Measurements from ENCODE around the gene TULP1. TPM values are rescaled to one million over a fixed set of nuclear protein-coding genes. Genes with fewer than 3 reads are reported as not detected.

The TULP1 gene
- total and polyA plus RNA-seq, 2 of the 8 experiments (the other 6 are each of a cell fraction or from before 2014, with no cell fraction given) = 3.2 to 6.8 TPM

DNA sequence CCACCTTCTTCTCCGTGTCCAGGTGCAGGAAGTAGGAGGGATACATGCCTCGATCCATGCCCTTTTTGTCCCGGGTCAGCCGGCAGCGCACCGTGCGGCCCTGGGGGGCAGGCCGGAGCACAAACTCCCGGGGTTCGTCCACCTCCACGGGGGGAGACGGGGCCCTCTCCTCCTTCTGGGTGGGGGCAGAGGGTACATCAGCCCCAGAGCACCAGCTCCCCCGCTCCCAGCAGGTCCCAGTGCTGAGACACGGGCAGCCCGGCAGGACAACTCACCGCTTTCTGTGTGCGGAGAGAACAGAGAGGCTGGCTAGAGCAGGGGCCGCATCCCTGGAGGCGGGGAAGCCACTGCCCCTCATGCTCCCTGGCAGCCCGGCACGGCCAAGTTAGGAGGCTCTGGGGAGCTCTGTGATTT, 6.7 kb downstream of the TULP1 start:
- POLR2A ChIA-PET (ENCODE audit: partially characterized antibody) = interaction anchor here (0.8 to 37.6 kb wide), 3 partner anchors 9 to 47 kb away, joined by 3 to 1319 read pairs (median 54); partner anchors contain the start of genes RPL10A and TEAD3
- H2BK5ac ChIP-seq (ENCODE audit: low read depth, low read length) = no peak overlapping the region
- H2BK12ac ChIP-seq (ENCODE audit: low read depth, low read length) = 0 out of 2 replicates have a peak overlapping the region, but pooled peaks have one; percentile 60
- no peak overlapping the region for H3K9ac ChIP-seq (replicated peaks in 1 of 4; ENCODE audit: extremely low read depth in 1 of 4, low read depth in 3 of 4, low read length in 3 of 4)
- peaks cover 4 to 23% (median 12%) of the 10 kb centered on the region in 4 experiments for H3K4me1 ChIP-seq (replicated peaks in 1 of 4; ENCODE audit: control insufficient read depth in 3 of 4, insufficient read depth in 4 of 4, low read length in 3 of 4)
- no peaks in the 10 kb centered on the region for H3K79me2 ChIP-seq (ENCODE audit: control insufficient read depth in 1 of 2, insufficient read depth in 2 of 2, low read length in 2 of 2)
- H3K4ac ChIP-seq (replicated peaks; ENCODE audit: insufficient read length, low read depth, low read length) = no peak overlapping the region
- no peak for TF ChIP-seq KDM1A (IDR thresholded peaks at IDR 0.05; ENCODE audit: borderline replicate concordance, low read length)
- TF ChIP-seq SUZ12 (IDR thresholded peaks at IDR 0.05; ENCODE audit: low read length) = no peak
- no peak for TF ChIP-seq EZH2 (IDR thresholded peaks at IDR 0.05; ENCODE audit: low read depth, low read length, severe bottlenecking)
- H4K5ac ChIP-seq (ENCODE audit: insufficient read length, low read depth, low read length) = no peak overlapping the region
- H3K36me3 ChIP-seq (ENCODE audit: control insufficient read depth in 2 of 4, insufficient read depth in 4 of 4, low read length in 3 of 4) = no peaks in the 10 kb centered on the region
- H3K27ac ChIP-seq (ENCODE audit: low read depth, low read length) = no peak overlapping the region
- no peaks in the 10 kb centered on the region; the same call in 1 of the 2 replicates for H3K23me2 ChIP-seq (ENCODE audit: low read depth, low read length)
- no peak overlapping the region for H2BK20ac ChIP-seq (ENCODE audit: low read length)
- DNase-seq (ENCODE audit: low read depth in 1 of 2, low spot score in 2 of 2) (no peak), FAIRE-seq (no peak)
- H3K9me3 ChIP-seq (ENCODE audit: insufficient read depth in 2 of 2, low read depth in 1 of 2, low read length in 1 of 2) = no peaks in the 10 kb centered on the region
- CTCF ChIA-PET (ENCODE audit: partially characterized antibody) = interaction anchor here (1.1 to 6.6 kb wide), 5 partner anchors 10 to 47 kb away, joined by 3 to 45 read pairs (median 6); partner anchors contain the start of gene TEAD3
- H3K18ac ChIP-seq (ENCODE audit: extremely low read depth, low read length) = peak overlapping the region; percentile 26
- no peak overlapping the region for H2AFZ ChIP-seq (ENCODE audit: low read length)
- H2AK5ac ChIP-seq (ENCODE audit: low read depth, low read length) = no peak overlapping the region
- H4K8ac ChIP-seq (ENCODE audit: extremely low read depth, insufficient read depth, low read length) = no peak overlapping the region; the same call in 1 of the 2 replicates
- H2BK15ac ChIP-seq (ENCODE audit: low read length) = peak overlapping the region; percentile 12; the same call in 1 of the 2 replicates
- no peak overlapping the region for H4K91ac ChIP-seq (replicated peaks; ENCODE audit: insufficient read length, low read length)
- H3K4me3 ChIP-seq (ENCODE audit: extremely low read depth in 1 of 4, insufficient read depth in 2 of 4, low read depth in 3 of 4, low read length in 4 of 4) = peak overlapping the region in 1 of 4 experiments; percentile 32; a peak in 1 of 8 replicates
- H3K4me2 ChIP-seq (ENCODE audit: insufficient read depth in 1 of 2, low read depth in 2 of 2, low read length in 2 of 2) = peak overlapping the region in 1 of 2 experiments; percentile 52; a peak in 3 of 4 replicates
- no peak overlapping the region for H3K56ac ChIP-seq (replicated peaks; ENCODE audit: insufficient read length, low read depth, low read length)
- H3K23ac ChIP-seq (ENCODE audit: insufficient read length) = no peak overlapping the region
- peaks cover 0 to 10% (median 4%) of the 10 kb centered on the region in 4 experiments; a peak in 5 of 7 replicates for H3K27me3 ChIP-seq (replicated peaks in 1 of 4; ENCODE audit: control insufficient read depth in 3 of 4, extremely low read depth in 1 of 4, insufficient read depth in 3 of 4, low read length in 3 of 4)
- H2BK120ac ChIP-seq (replicated peaks; ENCODE audit: low read depth, low read length) = no peak overlapping the region
- H3K79me1 ChIP-seq (ENCODE audit: low read depth, low read length) = no peaks in the 10 kb centered on the region
- 56% methylated on average over 16 of the region's 21 CpGs; no CpG with 5 or more reads in 1 of the 2 experiments for WGBS, 2 experiments (ENCODE audit: extremely low coverage in 1 of 2, insufficient coverage in 1 of 2, insufficient read length in 1 of 2, insufficient replicate concordance in 2 of 2, low coverage in 1 of 2, low lambda C conversion rate in 2 of 2, missing lambda C conversion rate in 1 of 2)
- H4K20me1 ChIP-seq (replicated peaks in 1 of 2; ENCODE audit: control insufficient read depth in 1 of 2, insufficient read depth in 2 of 2, low read length in 2 of 2) = no peaks in the 10 kb centered on the region
- H3K14ac ChIP-seq (ENCODE audit: insufficient read length) = no peak overlapping the region
